GM19328 (cell line): ENCODE measurements around the gene SLC34A3.

Source experiments
- ATAC-seq: cut with Tn5 transposase; IDR thresholded peaks from one replicate; pipeline ENCODE4 v1.9.1; 2021; ENCODE audit warnings: mild to moderate bottlenecking, moderate library complexity; ENCODE audit not compliant: unreplicated experiment

Gene SLC34A3

DNA sequence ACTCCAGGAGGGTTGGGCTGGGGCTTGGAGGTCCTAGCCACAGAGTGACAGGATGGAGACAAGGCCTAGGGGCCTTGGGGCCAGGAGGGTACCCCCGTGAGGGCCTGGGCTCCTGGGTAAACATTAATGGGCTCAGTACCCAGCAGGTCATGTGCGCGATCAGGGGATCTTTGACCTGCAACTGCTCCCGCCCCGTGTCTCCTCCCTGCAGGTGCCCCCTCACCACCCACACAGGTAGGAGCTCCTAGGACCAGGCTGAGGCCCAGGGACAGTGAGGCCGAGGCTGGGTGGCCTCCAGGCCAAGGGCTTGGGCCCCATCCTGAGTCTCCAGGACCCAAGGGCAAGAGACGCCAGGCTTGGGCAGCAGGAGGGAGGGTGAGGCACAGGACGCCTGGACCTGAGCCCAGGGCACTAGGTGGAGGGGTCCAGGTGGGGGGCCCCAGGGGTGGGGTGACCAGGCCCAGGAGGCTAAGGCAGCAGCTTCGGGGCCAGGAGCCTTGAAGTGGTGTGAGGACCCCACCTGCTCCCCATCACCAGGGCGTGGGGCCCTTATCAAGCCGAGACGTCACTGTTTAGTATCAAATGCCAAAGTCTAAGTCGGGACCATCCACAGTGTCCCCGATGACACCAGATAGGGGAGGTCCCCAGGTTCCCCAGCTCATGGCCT is at the start of gene SLC34A3:
Gene SLC34A3, plus strand, starts transcription at position 197 of the 667 bp plus-strand sequence. CDS start 802 bp downstream, outside the sequence.
- ATAC-seq, result no peak

- ATAC-seq, result no peak
Observed at GRCh38 chr9:137181680-137182079, 49.0 kb upstream of the SLC34A3 start.

GRCh38 chr9:137182836-137183235 is 47.9 kb upstream of the SLC34A3 start:
- no peak for ATAC-seq

DNA sequence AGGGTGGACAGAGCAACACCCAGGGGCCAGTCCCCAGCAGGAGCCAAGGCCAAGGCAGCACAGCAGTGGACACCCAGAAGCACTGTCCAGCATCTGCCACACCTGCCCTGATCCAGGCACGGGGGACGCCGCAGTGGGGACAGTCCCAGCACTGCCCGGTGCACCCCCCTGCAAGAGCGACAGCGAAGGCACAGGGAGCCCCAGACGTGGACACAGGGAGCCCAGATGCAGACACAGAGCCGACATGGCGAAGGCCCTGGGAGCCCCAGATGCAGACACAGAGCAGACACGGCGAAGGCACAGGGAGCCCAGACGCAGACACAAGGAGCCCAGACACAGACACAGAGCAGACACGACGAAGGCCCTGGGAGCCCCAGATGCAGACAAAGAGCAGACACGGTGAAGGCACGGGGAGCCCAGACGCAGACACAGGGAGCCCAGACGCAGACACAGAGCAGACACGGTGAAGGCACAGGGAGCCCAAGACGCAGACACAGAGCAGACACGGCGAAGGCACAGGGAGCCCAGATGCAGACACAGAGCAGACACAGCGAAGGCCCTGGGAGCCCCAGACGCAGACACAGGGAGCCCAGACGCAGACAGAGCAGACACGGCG is 46.6 kb upstream of the SLC34A3 start:
- ATAC-seq, result no peak

DNA sequence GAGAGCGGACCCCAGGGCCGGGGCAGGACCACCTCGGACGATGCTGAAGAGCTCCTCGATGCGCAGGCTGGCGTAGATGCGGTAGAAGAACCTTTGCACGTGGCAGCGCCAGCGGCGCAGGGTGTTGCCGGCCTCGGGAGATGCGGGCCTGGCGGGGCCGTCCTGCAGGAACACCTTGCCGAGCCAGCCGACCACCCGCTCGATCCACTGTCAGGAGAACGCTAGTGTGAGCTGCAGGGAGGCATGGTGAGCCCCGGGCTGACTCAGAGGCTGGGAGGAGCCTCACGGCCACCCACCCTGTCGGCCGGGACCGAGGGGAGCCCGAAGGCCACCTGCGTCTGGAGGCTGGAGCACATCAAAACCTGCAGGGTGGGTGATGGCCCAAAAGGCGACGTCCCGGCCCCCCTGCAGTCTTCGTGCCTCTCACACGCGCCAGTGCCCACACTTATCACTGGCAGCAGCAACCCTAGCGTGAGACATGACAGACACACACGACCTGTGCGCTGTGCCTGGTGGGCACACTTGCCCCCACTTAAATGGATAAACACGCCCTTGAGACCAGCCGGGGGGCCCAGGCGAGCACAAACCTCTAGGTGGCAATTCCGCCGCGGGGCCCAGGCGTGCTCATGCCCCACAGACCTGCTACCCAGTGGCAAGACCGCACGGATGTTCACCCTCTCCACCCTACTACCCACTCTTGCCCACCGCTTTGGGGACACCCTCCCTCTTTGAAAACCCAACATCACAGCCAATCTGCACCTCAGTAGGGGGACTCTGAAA is 45.6 kb upstream of the SLC34A3 start:
- ATAC-seq, result no peak

GRCh38 chr9:137185921-137186320 is 44.8 kb upstream of the SLC34A3 start:
- ATAC-seq, result no peak

DNA sequence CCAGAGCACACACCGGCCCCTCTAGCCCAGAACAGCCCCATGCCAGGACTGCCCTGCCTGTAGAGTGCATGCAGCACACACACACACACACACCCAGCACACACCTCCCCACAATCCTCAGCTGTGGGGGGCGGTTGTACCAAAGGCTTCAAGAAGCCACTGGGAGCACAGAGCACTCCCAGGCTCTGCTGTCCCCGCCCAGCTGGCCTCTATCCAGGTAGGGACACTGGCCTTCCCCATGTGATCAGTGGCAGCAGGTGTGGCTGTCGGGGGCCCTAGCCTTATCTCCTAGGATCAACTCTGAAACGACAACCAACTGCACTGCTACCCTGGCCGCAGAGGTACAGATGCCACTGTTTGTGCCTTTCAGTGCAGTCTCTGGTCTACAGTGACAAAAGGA is 44.3 kb upstream of the SLC34A3 start:
- no peak for ATAC-seq

DNA sequence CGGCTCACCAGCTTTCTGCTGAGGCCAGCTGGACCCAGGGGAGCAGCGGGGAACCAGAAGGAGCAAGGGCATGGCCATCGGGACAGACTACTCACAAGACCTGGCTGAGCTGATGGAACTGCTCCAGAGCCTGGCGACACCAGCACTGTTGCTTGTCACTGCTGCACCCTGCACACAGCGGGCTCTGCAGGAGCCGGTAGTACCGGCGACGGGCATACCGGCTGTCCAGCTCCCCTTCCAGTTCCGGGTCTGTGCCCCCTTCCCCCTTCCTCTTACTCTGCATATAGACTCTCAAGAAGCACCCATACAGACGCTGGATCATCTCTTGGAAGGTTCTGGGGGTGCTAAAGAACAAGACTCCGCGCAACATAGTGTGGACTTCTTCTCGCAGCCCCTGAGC is 43.3 kb upstream of the SLC34A3 start:
- no peak for ATAC-seq

DNA sequence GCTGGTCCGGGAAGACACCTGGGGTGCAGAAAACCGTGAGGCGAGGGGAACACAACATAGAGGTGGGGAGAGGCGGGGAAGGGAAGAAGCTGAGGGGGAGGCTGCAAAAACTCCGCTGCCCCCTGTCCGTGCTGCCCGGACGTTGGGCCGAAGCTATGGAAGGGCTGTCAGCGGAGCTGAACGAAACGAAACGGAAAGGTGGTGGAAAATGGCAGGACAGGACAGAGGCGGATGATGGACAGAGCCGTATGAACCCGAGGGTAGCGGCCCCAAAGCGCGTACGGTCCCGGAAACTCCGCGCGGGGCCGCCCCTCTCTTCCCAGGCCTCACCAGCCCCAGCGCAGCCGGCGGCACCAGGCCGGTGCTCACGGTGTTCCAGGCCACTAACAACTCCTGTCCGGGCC is 42.6 kb upstream of the SLC34A3 start:
- ATAC-seq, result no peak

DNA sequence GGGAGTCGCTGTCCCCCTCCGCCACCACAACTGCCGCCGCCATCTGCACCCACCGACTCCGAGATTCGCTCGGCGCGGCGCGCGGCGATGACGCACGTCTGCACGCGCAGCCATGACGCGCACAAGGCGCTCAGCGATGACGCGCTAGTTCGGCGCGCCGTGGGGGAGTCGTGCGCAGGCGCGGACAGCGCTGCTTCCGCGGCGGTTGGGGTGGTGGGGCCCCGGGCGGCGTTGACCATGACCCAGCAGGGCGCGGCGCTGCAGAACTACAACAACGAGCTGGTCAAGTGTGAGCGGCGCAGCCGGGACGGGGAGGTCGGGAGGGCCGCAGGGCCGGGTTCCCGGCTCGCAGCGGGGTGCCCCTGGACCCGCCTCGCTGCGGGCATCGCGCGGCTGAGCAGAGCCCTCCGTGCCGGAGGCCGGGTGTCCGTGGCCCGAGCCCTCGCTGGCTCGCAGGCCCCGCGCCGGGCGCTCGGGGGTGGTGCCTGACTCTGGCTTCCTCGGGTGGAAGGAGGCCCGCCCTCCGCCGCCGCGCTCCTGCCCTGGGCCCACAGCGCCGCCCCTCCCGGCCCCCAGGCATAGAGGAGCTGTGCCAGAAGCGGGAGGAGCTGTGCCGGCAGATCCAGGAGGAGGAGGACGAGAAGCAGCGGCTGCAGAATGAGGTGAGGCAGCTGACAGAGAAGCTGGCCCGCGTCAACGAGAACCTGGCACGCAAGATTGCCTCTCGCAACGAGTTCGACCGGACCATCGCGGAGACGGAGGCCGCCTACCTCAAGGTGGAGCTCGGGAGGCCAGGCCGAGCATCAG is 42.0 kb upstream of the SLC34A3 start, which contains the start of the genes ANAPC2 and SSNA1:
Gene ANAPC2, minus strand, starts transcription at position 71 of the 807 bp plus-strand sequence. Its CDS starts 28 bp downstream, at position 43.
Gene SSNA1, plus strand, starts transcription at position 187 of the 807 bp plus-strand sequence. Its CDS starts 51 bp downstream, at position 238.
- ATAC-seq, result peak; percentile 79

GRCh38 chr9:137189297-137190295 is 41.1 kb upstream of the SLC34A3 start:
- ATAC-seq, result no peak

GRCh38 chr9:137190315-137190856 is 40.3 kb upstream of the SLC34A3 start:
- ATAC-seq, result no peak

- no peak for ATAC-seq
Observed at GRCh38 chr9:137191245-137191644, 39.5 kb upstream of the SLC34A3 start.

GRCh38 chr9:137191691-137192447 is 38.8 kb upstream of the SLC34A3 start:
- no peak for ATAC-seq

GRCh38 chr9:137192448-137192780 is 38.3 kb upstream of the SLC34A3 start:
- no peak for ATAC-seq

GRCh38 chr9:137192859-137193258 is 37.8 kb upstream of the SLC34A3 start:
- no peak for ATAC-seq

DNA sequence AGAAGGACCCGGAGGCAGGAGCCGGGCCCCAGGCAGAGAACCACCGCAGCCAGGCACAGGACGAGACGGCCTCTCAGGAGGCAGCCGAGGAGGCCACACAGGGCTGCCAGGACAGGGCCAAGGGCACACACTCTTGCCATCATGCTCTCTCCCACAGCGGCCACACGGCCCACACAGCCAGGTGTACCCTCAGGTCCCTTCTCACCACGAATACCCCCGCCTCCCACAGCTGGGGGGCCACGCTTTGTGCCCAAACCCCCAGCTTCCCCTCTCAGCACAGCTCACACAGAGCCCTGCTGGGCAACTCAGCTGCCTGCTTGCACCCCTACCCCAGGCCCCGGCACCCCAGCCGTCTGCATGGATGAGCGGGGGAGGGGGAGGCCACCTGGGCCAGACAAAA is 36.9 kb upstream of the SLC34A3 start:
- no peak for ATAC-seq

- ATAC-seq, result no peak
Observed at GRCh38 chr9:137194388-137194787, 36.3 kb upstream of the SLC34A3 start.

DNA sequence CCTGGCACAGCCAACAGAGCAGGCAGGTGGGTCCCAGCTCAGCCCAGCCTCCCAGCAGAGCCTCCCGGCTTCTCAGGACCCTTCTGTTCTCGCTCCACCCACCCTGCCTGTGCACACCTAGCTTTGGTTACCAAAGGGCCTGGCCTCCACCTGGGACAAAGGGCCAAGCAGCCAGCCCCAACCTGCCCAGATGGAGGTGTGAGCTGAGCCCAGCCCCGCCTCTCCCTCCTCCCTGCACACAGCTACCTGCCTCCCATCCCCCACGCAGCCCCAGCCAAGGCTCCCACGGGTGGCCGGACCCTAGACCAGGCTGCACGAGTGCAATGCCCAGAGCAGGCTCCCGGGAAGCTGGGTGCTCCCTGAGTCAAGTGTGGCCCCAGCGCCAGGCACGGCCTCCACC is 35.8 kb upstream of the SLC34A3 start:
- ATAC-seq, result no peak
